Nephron progenitor cell (in vitro differentiated cells): Measurements from ENCODE around the gene SMIM14.
"Not testable (repeated sequence)": the region's sequence is repeated elsewhere in the genome, so short reads cannot be mapped to it uniquely, and the experiment has no call there.

Source experiments
- DNase-seq: peaks from one replicate; pipeline ENCODE4 v3.0.0; 2021
- H3K27ac Mint-ChIP-seq: 2 replicates; pipeline ENCODE4 v1.8.0; 2021; ENCODE audit warnings: mild to moderate bottlenecking, moderate library complexity, mixed read lengths
- H3K27me3 Mint-ChIP-seq: 2 replicates; pipeline ENCODE4 v1.8.0; 2021; ENCODE audit warnings: mild to moderate bottlenecking, low read depth, mixed read lengths; ENCODE audit not compliant: poor library complexity
- H3K36me3 Mint-ChIP-seq: 2 replicates; pipeline ENCODE4 v1.8.0; 2021; ENCODE audit warnings: low read depth, mixed read lengths
- H3K4me1 Mint-ChIP-seq: 2 replicates; pipeline ENCODE4 v1.8.0; 2021; ENCODE audit warnings: mixed read lengths
- H3K4me3 Mint-ChIP-seq: 2 replicates; pipeline ENCODE4 v1.8.0; 2021; ENCODE audit warnings: mild to moderate bottlenecking, moderate library complexity, mixed read lengths
- H3K9me3 Mint-ChIP-seq: 2 replicates; pipeline ENCODE4 v1.8.0; 2021; ENCODE audit warnings: mild to moderate bottlenecking, moderate library complexity, mixed read lengths
- TF ChIP-seq, protein P1 (sequence below): fragments of 200-600 bp; sonication (generic); IDR thresholded peaks from 2 replicates; pipeline ENCODE4 v1.5.0; 2021; ENCODE audit warnings: antibody characterized with exemption

The SMIM14 gene

DNA sequence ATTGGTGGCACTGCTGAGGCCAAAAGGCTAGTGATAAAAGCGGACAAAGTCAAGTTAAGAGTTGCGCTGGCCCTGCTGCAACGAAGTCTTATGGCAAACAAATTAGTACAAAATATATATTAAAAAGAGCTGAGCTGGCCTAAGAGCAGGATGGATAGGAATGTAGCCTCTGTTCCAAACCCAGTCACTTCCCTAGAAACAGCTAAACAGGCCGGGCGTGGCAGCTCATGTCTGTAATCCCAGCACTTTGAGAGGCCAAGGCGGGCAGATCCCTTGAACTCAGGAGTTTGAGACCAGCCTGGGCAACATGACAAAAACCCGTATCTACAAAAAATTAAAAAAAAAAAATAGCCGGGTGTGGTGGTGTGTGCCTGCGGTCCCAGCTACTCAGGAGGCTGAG is 79.0 kb downstream of the SMIM14 start:
- TF ChIP-seq, protein P1, sequence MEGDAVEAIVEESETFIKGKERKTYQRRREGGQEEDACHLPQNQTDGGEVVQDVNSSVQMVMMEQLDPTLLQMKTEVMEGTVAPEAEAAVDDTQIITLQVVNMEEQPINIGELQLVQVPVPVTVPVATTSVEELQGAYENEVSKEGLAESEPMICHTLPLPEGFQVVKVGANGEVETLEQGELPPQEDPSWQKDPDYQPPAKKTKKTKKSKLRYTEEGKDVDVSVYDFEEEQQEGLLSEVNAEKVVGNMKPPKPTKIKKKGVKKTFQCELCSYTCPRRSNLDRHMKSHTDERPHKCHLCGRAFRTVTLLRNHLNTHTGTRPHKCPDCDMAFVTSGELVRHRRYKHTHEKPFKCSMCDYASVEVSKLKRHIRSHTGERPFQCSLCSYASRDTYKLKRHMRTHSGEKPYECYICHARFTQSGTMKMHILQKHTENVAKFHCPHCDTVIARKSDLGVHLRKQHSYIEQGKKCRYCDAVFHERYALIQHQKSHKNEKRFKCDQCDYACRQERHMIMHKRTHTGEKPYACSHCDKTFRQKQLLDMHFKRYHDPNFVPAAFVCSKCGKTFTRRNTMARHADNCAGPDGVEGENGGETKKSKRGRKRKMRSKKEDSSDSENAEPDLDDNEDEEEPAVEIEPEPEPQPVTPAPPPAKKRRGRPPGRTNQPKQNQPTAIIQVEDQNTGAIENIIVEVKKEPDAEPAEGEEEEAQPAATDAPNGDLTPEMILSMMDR, result no peak
- Mint-ChIP-seq H3K4me1 (peaks cover 20% of the 10 kb centered on the region), H3K27ac (peak overlapping the region; percentile 52), H3K36me3 (peaks cover 45% of the 10 kb centered on the region), H3K4me3 (no peak overlapping the region), H3K9me3 (peaks cover 3% of the 10 kb centered on the region), H3K27me3 (no peaks in the 10 kb centered on the region)
- DNase-seq, result no peak

- peak overlapping the region; percentile 31 for H3K27ac Mint-ChIP-seq
- TF ChIP-seq, protein P1, result no peak
Measured at GRCh38 chr4:39555472-39555871, 83.2 kb downstream of the SMIM14 start.

DNA sequence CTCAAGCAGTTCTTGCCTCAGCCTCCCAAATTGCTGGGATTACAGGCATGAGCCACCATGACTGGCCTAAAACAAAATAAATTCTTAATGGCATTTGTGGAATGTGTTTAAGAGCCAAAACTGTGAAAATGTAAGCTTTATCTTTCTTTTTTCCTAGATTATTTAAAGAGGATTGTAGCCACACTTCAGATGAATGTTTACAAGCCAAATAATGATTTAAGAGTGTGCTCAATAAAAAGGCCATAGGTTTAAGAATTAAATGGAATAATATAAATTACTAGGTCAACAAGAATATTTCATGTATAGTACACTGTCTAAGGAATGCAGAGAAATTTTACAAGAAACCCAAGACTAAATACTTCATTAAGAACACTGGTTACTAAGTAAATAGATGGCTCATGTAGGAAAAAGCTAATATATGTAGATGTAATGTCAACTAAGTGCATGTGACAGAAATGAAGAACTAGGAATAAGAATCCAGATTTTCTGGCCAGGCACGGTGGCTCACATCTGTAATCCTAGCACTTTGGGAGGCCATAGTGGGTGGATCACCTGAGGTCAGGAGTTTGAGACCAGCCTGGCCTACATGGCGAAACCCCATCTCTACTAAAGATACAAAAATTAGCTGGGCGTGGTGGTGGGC is 90.1 kb downstream of the SMIM14 start:
- no peak overlapping the region for H3K4me3 Mint-ChIP-seq

More at GRCh38 chr4:39555472-39555871, 83.2 kb downstream of the SMIM14 start:
- DNase-seq, result no peak
- H3K4me3 Mint-ChIP-seq, result no peak overlapping the region
- H3K9me3 Mint-ChIP-seq, result no peaks in the 10 kb centered on the region
- no peaks in the 10 kb centered on the region for H3K27me3 Mint-ChIP-seq
- H3K36me3 Mint-ChIP-seq, result peaks cover 42% of the 10 kb centered on the region
- peaks cover 15% of the 10 kb centered on the region for H3K4me1 Mint-ChIP-seq

DNA sequence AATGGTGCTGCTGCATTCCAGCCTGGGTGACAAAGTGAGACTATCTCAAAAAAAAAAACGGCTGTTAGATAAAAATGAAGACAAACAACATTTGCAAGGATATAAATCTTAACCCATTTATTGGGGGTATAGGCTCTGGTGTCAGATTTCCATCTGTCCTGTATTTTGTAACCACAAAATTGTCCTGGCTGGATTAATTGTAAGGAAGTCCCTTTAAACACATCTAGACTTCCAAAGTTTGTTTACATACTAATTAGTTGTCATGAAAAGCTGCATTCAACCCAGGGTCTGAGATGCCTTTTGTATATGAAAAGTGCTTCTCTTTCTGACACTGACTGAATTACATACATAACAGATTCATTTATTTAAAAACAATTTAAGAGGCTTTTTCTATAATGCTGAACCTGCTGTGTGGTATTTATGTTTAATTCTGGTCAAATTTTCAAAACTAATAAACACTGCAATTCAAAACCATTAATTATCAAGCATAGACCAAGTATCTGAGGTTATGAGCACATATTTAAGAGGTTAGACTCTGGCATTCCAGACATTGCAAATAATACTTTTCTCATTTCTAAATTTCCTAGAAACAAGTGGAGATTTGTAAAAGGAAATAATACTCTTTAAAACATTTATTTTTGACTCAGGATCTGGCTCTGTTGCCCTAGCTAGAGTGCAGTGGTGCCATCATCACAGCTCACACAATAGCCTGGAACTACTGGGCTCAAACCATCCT is 93.9 kb downstream of the SMIM14 start:
- Mint-ChIP-seq H3K27me3 (no peaks in the 10 kb centered on the region), H3K27ac (no peak overlapping the region), H3K4me3 (no peak overlapping the region), H3K36me3 (peaks cover 32% of the 10 kb centered on the region), H3K4me1 (peaks cover 34% of the 10 kb centered on the region), H3K9me3 (peaks cover 11% of the 10 kb centered on the region)
- TF ChIP-seq, protein P1, result no peak
- no peak for DNase-seq

More for the DNA sequence above, 90.1 kb downstream of the SMIM14 start:
- Mint-ChIP-seq H3K36me3 (peaks cover 27% of the 10 kb centered on the region), H3K27me3 (no peaks in the 10 kb centered on the region), H3K4me1 (peaks cover 7% of the 10 kb centered on the region), H3K27ac (no peak overlapping the region), H3K9me3 (peaks cover 4% of the 10 kb centered on the region)
- TF ChIP-seq, protein P1, result no peak
- DNase-seq, result no peak

DNA sequence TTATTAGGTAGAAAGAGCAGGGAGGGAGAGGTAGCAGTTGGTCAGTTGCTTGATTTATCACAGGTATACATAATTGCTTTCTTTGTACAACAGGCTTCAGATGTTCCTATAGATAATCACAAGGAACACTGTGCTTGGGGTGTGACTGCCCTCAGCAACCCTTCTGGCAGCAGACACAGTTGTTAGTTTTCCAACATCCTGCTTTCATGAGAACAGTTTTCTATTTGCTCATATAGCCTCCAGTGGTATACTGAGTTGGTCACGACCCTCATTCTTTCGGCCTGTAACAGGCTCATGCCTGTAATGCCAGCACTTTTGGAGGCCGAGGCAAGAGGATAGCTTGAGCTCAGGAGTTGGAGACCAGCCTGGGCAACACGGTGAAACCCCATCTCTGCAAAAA is 94.6 kb downstream of the SMIM14 start:
- Mint-ChIP-seq H3K4me1 (peaks cover 40% of the 10 kb centered on the region), H3K36me3 (peaks cover 35% of the 10 kb centered on the region), H3K9me3 (peaks cover 13% of the 10 kb centered on the region), H3K27ac (peak overlapping the region; percentile 84)
- not testable (repeated sequence) for DNase-seq, H3K27me3 Mint-ChIP-seq, H3K4me3 Mint-ChIP-seq

DNA sequence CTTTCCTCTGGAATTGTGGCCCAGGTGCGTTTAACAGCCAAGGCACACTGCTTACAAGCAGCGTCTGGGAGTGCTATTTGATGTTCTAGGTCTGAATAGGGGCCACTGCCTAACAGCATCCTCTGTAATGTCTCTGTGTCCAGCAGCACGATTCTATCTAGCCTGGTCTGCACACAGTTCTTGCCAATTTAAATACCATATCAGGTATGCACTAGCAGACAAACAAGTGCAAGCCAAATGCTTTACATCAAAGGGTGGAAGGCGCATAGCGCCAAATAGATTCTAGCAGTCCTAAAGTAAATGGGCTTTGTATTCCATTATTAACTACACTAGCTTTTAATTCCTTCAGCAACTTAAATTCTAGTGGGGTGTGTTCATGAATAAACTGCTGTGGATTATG is 95.6 kb downstream of the SMIM14 start:
- Mint-ChIP-seq H3K4me3 (no peak overlapping the region), H3K36me3 (peaks cover 39% of the 10 kb centered on the region), H3K9me3 (peaks cover 15% of the 10 kb centered on the region), H3K4me1 (peaks cover 43% of the 10 kb centered on the region), H3K27me3 (no peaks in the 10 kb centered on the region), H3K27ac (no peak overlapping the region)
- TF ChIP-seq, protein P1, result no peak
- DNase-seq, result no peak
